Liver (tissue), 9 donors: ENCODE results near the gene MAN2B2. TPM values are rescaled to one million over a fixed set of nuclear protein-coding genes. Genes with fewer than 3 reads are reported as not detected.

ENCODE experiments used
- DNase-seq: peaks from one replicate; pipeline ENCODE4 v3.0.0-alpha.2; 2017; ENCODE audit warnings: low spot score
- H3K27ac ChIP-seq, 2 donors: one replicate each; pipeline ENCODE4 v1.7.0; 2013; ENCODE audit warnings: inconsistent platforms in 2 of 2, low read length in 2 of 2, control low read depth in 1 of 2, low read depth in 1 of 2, mild to moderate bottlenecking in 1 of 2
- H3K27me3 ChIP-seq, 4 donors: one replicate each; pipeline versions ENCODE4 v1.6.1 to v1.7.0; 2013; ENCODE audit warnings: low read length in 3 of 4, inconsistent platforms in 1 of 4, mild to moderate bottlenecking in 1 of 4, moderate library complexity in 1 of 4; ENCODE audit not compliant: control insufficient read depth in 4 of 4, insufficient read depth in 4 of 4
- H3K36me3 ChIP-seq, 4 donors: one replicate each; pipeline versions ENCODE4 v1.6.1 to v1.7.0; 2013; ENCODE audit warnings: low read length in 3 of 4, mild to moderate bottlenecking in 3 of 4, low read depth in 1 of 4, moderate library complexity in 1 of 4; ENCODE audit not compliant: control insufficient read depth in 4 of 4, insufficient read depth in 3 of 4
- H3K4me1 ChIP-seq, 4 donors: one replicate each; pipeline versions ENCODE4 v1.6.1 to v1.7.0; 2013; ENCODE audit warnings: low read length in 3 of 4, mild to moderate bottlenecking in 3 of 4, moderate library complexity in 1 of 4; ENCODE audit not compliant: control insufficient read depth in 4 of 4, insufficient read depth in 4 of 4
- H3K4me3 ChIP-seq, 3 donors: one replicate each; pipeline versions ENCODE4 v1.6.1 to v1.7.0; 2013; ENCODE audit warnings: low read length in 3 of 3, control low read depth in 1 of 3, low read depth in 1 of 3, mild to moderate bottlenecking in 1 of 3
- H3K9ac ChIP-seq, 2 donors: one replicate each; pipeline ENCODE4 v1.7.0; 2013; ENCODE audit warnings: low read length in 2 of 2, mild to moderate bottlenecking in 2 of 2, moderate library complexity in 2 of 2, control low read depth in 1 of 2, low read depth in 1 of 2
- H3K9me3 ChIP-seq, 4 donors: one replicate each; pipeline versions ENCODE4 v1.6.1 to v1.7.0; 2013; ENCODE audit warnings: low read length in 3 of 4; ENCODE audit not compliant: control insufficient read depth in 4 of 4
- EGR1 ChIP-seq, 2 donors: IDR thresholded peaks; 2 replicates each; pipeline ENCODE4 v1.6.1; 2016 to 2018; ENCODE audit warnings: antibody characterized with exemption in 2 of 2, low read depth in 2 of 2
- FOXA1 ChIP-seq: IDR thresholded peaks from 2 replicates; pipeline ENCODE4 v1.6.1; 2016; ENCODE audit warnings: antibody characterized with exemption
- FOXA2 ChIP-seq: IDR thresholded peaks from 2 replicates; pipeline ENCODE4 v1.6.1; 2016; ENCODE audit warnings: antibody characterized with exemption
- GABPA ChIP-seq, 2 donors: IDR thresholded peaks in 1 of 2; conservative IDR thresholded peaks in 1 of 2; 2 replicates each; pipeline ENCODE4 v1.6.1; 2016; ENCODE audit warnings: antibody characterized with exemption in 2 of 2, mild to moderate bottlenecking in 1 of 2, moderate library complexity in 1 of 2
- HNF4A ChIP-seq, 2 donors: conservative IDR thresholded peaks; 2 replicates each; pipeline ENCODE4 v1.6.1; 2016; ENCODE audit warnings: antibody characterized with exemption in 2 of 2, mild to moderate bottlenecking in 2 of 2
- HNF4G ChIP-seq: IDR thresholded peaks from 2 replicates; pipeline ENCODE4 v1.6.1; 2016; ENCODE audit warnings: antibody characterized with exemption
- NR2F2 ChIP-seq: IDR thresholded peaks from 2 replicates; pipeline ENCODE4 v1.6.1; 2016; ENCODE audit warnings: antibody characterized with exemption
- RAD21 ChIP-seq, 2 donors: IDR thresholded peaks; 2 replicates each; pipeline ENCODE4 v1.6.1; 2016; ENCODE audit warnings: antibody characterized with exemption in 2 of 2, mild to moderate bottlenecking in 2 of 2
- RXRA ChIP-seq, 2 donors: IDR thresholded peaks; 2 replicates each; pipeline ENCODE4 v1.6.1; 2017 to 2018; ENCODE audit warnings: antibody characterized with exemption in 2 of 2, mild to moderate bottlenecking in 1 of 2
- TAF1 ChIP-seq: conservative IDR thresholded peaks from 2 replicates; pipeline ENCODE4 v1.6.1; 2016; ENCODE audit warnings: antibody characterized with exemption, mild to moderate bottlenecking
- YY1 ChIP-seq: IDR thresholded peaks from 2 replicates; pipeline ENCODE4 v1.6.1; 2016; ENCODE audit warnings: antibody characterized with exemption, mild to moderate bottlenecking
- WGBS: extraction: QIAGEN DNeasy Blood & Tissue Kit; methylation state at CpG from one replicate; pipeline ENCODE4 v1.1.7; 2013; 5-methylcytosine and 5-hydroxymethylcytosine counted together
- polyA plus RNA-seq, 2 donors: library from polyadenylated mRNA; stranded (reverse) in 1 of 2; unstranded in 1 of 2; fragments of 200-250 nt in 1 of 2; fragments of >200 nt in 1 of 2; fragmentation: Nextera tagmentation in 1 of 2; extraction: Ambion mirVana in 1 of 2; gene quantifications; one replicate each; pipeline versions ENCODE4 v1.2.1 to v1.2.3, GENCODE V29; 2013 to 2015
- total RNA-seq, 2 donors: library from RNA; depleted of rRNA; stranded (reverse); fragments of >200 nt; gene quantifications; one replicate each; pipeline ENCODE4 v1.2.3, GENCODE V29; 2014
- TF ChIP-seq, protein P1 (sequence below): fragments of 150-350 bp; IDR thresholded peaks from 2 replicates; pipeline ENCODE4 v1.5.1; 2017; ENCODE audit warnings: improper control_type of control experiment, low read depth, low read length; ENCODE audit not compliant: missing input control
- TF ChIP-seq, protein P2 (sequence below): IDR thresholded peaks from 2 replicates; pipeline ENCODE4 v1.6.1; 2016; ENCODE audit warnings: antibody characterized with exemption
- TF ChIP-seq, protein P3 (sequence below): IDR thresholded peaks from 2 replicates; pipeline ENCODE4 v1.6.1; 2016; ENCODE audit warnings: antibody characterized with exemption
- donor health status: healthy.
- donor health status: healthy.
- donor health status: healthy.
- donor health status: healthy.
- donor health status: healthy.

Gene MAN2B2
- total and polyA plus RNA-seq, 4 donors = 14.7 to 29.7 (median 22.5) TPM

DNA sequence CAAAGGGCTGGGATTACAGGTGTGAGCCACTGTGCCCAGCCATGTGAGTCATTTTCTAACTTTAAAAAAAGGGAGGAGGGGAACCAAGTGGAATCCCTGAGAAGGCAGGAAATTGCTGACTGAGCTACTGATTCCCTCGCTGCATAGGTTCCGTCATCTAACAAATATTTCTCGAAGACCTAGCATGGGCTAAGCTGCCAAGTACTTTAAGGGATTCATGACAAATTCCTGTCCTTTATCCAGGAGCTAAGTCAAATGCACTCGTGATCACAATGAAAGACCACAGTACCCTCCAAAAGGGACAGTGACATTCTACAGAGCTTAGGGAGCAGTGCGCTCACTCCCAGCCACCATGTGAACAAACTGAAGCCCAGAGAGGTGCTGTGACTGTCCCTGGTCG lies 33.2 kb upstream of the MAN2B2 start (continued):
- TF ChIP-seq YY1 (no peak), HNF4A (conservative IDR thresholded peaks at IDR 0.05) (no peak), HNF4G (no peak), NR2F2 (no peak), FOXA2 (no peak), RXRA (IDR thresholded peaks at IDR 0.05) (no peak), EGR1 (IDR thresholded peaks at IDR 0.05; ENCODE audit: low read depth in 2 of 2) (no peak)

GRCh38 chr4:6542951-6543350 lies 32.0 kb upstream of the MAN2B2 start:
- DNase-seq = no peak
- TF ChIP-seq FOXA2 (no peak), EGR1 (IDR thresholded peaks at IDR 0.05; ENCODE audit: low read depth in 2 of 2) (no peak)
- H3K27me3 ChIP-seq = peaks cover 0 to 8% (median 1%) of the 10 kb centered on the region in 4 donors

GRCh38 chr4:6546091-6546490 lies 28.9 kb upstream of the MAN2B2 start:
- Histone ChIP-seq H3K27ac (no peak overlapping the region), H3K4me3 (no peak overlapping the region), H3K9ac (no peak overlapping the region), H3K4me1 (no peaks in the 10 kb centered on the region), H3K36me3 (no peaks in the 10 kb centered on the region), H3K27me3 (peaks cover 0 to 7% (median 1%) of the 10 kb centered on the region in 4 donors), H3K9me3 (no peaks in the 10 kb centered on the region)
- TF ChIP-seq HNF4G (no peak), RXRA (IDR thresholded peaks at IDR 0.05) (no peak), EGR1 (IDR thresholded peaks at IDR 0.05; ENCODE audit: low read depth in 2 of 2) (no peak), GABPA (IDR thresholded peaks at IDR 0.05 in 1 of 2, conservative IDR thresholded peaks at IDR 0.05 in 1 of 2) (no peak), NR2F2 (no peak), TAF1 (no peak), FOXA1 (no peak), RAD21 (IDR thresholded peaks at IDR 0.05) (no peak)
- TF ChIP-seq, protein P1, sequence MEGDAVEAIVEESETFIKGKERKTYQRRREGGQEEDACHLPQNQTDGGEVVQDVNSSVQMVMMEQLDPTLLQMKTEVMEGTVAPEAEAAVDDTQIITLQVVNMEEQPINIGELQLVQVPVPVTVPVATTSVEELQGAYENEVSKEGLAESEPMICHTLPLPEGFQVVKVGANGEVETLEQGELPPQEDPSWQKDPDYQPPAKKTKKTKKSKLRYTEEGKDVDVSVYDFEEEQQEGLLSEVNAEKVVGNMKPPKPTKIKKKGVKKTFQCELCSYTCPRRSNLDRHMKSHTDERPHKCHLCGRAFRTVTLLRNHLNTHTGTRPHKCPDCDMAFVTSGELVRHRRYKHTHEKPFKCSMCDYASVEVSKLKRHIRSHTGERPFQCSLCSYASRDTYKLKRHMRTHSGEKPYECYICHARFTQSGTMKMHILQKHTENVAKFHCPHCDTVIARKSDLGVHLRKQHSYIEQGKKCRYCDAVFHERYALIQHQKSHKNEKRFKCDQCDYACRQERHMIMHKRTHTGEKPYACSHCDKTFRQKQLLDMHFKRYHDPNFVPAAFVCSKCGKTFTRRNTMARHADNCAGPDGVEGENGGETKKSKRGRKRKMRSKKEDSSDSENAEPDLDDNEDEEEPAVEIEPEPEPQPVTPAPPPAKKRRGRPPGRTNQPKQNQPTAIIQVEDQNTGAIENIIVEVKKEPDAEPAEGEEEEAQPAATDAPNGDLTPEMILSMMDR = no peak
- TF ChIP-seq, protein P2, sequence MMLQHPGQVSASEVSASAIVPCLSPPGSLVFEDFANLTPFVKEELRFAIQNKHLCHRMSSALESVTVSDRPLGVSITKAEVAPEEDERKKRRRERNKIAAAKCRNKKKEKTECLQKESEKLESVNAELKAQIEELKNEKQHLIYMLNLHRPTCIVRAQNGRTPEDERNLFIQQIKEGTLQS = no peak
- TF ChIP-seq, protein P3, sequence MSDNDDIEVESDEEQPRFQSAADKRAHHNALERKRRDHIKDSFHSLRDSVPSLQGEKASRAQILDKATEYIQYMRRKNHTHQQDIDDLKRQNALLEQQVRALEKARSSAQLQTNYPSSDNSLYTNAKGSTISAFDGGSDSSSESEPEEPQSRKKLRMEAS = no peak
- 71% methylated on average over 4 of the region's 4 CpGs for WGBS
- no peak for DNase-seq

More at GRCh38 chr4:6542951-6543350, 32.0 kb upstream of the MAN2B2 start:
- Histone ChIP-seq H3K36me3 (no peaks in the 10 kb centered on the region), H3K9ac (no peak overlapping the region), H3K4me1 (no peaks in the 10 kb centered on the region), H3K9me3 (peaks cover 1 to 8% (median 4%) of the 10 kb centered on the region in 4 donors), H3K27ac (no peak overlapping the region), H3K4me3 (no peak overlapping the region)
- WGBS = 69% methylated on average over 12 of the region's 12 CpGs
